NCI-H69 (cell line): Measurements from ENCODE around the gene NEB.
"Not testable (repeated sequence)": the region's sequence is repeated elsewhere in the genome, so short reads cannot be mapped to it uniquely, and the experiment has no call there.

ENCODE experiments used
- DNase-seq: peaks from one replicate; lab custom pipeline; 2025; lab: John Stamatoyannopoulos, UW

NEB gene

GRCh38 chr2:151761193-151761592, 26.9 kb upstream of the NEB start:
- DNase-seq = no peak

GRCh38 chr2:151760139-151760650, 25.9 kb upstream of the NEB start:
- peak; percentile 80 for DNase-seq

- no peak for DNase-seq
Measured at GRCh38 chr2:151758744-151759143, 24.5 kb upstream of the NEB start.

GRCh38 chr2:151757861-151758260, 23.6 kb upstream of the NEB start:
- DNase-seq = peak; percentile 83

GRCh38 chr2:151756820-151757219, 22.5 kb upstream of the NEB start:
- DNase-seq = no peak

GRCh38 chr2:151754253-151754897, 20.1 kb upstream of the NEB start:
- DNase-seq = no peak

- no peak for DNase-seq
Measured at GRCh38 chr2:151753540-151753939, 19.3 kb upstream of the NEB start.

DNA sequence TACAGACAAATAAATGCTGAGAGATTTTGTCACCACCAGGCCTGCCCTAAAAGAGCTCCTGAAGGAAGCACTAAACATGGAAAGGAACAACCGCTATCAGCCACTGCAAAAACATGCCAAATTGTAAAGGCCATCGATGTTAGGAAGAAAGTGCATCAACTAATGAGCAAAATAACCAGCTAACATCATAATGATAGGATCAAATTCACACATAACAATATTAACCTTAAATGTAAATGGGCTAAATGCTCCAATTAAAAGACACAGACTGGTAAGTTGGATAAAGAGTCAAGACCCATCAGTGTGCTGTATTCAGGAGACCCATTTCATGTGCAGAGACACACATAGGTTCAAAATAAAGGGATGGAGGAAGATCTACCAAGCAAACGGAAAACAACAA, 11.0 kb upstream of the NEB start:
- DNase-seq = not testable (repeated sequence)

DNA sequence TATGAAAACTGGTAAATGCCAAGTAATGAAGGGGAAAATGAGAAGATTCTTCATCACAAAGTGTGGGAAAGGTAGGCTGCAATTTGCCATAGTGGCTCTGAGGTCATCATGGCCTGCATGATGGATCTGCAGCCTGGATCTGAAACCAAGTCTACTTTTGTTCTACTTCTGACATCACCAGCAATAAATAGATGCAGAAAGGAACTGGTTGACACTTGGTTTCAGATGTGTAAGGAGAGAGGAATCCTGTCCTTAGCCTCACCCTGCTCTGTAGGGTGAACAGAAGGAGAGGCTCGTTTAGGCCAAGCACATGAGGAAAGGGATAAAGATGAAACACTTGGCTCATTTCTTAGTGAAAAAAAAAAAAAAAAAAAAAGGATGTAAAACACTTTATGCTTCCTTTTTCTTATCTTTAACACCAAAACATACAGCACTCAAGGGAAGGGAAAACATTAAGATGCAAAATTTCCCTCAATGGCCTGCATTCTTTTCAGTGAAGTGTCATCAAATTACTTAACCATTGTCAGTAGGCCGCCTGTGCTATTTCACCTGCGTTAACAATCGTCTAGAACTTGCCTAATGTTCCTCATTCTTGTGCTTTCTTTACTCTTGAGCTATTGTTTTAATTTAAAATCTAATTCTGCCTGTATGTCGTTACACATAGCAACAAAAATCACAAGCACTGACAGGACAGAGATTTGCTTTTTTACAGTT, 3.9 kb downstream of the NEB start:
- no peak for DNase-seq

- no peak for DNase-seq
Measured at GRCh38 chr2:151729837-151730236, 4.4 kb downstream of the NEB start.

DNA sequence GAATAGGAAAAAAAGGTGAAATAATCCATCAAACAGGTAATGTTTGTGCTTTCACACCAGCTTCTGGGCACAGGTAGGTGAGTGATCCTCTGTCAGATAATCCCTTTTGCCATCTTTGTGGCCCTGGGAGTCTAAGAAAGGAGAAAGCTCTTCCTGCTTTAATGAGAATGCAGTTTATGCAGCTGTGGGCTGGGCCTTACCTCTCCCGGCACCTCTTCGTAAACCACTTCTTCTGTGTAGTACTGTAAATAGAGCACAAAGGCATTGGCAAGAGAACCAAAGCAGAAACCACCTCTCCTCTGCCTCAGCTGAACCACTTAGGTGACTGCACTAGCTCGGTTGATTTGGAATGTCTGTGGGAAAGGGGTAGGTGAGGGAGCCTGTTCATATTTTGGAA, 4.9 kb downstream of the NEB start:
- no peak for DNase-seq

- no peak for DNase-seq
Measured at GRCh38 chr2:151728804-151729414, 5.4 kb downstream of the NEB start.

DNA sequence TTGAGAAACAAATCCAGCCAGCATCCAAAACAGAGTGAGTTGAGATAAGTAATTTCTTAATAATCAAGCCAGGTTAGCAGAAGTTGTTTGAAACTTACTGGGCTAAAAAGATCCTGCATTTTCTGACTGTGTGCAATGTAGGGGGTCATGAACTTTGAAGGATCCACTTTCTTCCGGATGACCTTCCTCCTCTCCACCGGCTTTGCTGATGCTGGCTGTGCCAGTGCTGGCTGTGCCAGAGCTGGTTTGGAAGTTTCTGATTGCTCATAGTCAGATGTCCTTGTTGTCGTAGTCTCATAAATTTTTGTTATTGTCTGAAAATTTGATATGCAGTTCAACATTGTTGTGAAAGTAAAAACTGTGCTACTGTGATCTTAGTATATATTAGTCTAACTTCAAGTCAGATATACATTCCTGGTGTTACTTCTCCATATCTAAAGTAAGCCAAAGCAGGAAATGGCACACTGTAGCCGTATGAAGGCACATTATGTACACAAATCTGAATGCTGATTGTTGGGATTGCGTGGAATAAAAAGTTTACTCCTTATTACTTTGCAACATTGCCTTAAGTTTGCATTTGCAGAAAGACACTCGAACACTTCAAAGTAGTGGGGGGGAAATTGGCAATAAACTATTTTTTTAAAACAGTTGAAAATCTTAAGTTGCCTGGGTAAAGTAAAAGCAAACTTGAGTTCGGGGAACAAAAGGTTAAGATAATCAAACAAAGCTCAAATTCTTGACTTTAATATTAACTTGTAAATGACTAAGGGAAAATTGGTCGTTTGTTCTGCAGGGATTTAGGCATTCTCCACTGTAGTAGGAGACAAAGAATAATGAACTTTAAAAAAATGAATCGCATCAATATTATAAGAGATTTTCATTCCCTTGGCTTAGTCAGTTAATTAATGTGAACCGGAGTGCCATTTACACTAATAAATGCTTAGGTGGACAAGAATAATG, 6.4 kb downstream of the NEB start:
- no peak for DNase-seq

DNA sequence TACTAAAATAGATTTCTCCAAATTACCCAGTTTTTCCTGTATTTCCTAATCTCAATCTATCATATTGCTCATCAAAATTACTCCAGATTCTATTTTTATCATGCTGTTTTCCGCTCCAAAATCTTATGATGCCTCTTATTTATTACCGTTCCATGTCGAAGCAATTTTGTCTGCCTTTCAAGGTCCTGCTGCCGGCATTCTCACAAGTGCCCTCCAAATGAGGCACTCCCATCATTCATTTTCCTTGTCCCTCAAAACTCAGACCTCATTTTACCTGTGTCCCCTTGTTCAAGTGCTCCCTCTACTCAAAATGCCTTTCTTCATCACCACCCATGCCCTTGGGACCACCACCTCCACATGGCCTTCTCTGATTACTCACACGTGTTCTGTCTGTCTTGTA, 13.1 kb downstream of the NEB start:
- no peak for DNase-seq

- no peak for DNase-seq
Measured at GRCh38 chr2:151720521-151720920, 13.8 kb downstream of the NEB start.

DNA sequence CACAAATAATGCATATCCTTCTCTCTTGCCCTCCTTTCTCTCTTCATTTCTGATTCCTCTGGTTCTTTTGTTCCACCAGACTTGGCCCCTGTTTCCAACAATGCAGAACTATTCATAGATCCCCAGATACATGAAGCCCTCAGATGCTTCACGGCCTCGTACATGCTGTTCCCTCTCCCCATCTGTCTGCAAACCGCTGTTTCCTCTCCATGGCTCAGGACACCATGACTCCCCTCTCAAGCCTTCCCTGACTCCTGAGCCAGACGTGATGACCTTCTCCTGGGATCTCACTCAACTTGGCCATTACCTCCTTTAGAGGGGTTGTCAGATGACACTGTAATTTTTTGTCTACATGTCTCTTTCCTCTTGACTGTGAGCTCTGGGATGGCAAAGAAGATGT, 15.5 kb downstream of the NEB start:
- DNase-seq = no peak

- DNase-seq = no peak
Measured at GRCh38 chr2:151718247-151718646, 16.0 kb downstream of the NEB start.

- no peak for DNase-seq
Measured at GRCh38 chr2:151716721-151717120, 17.6 kb downstream of the NEB start.

GRCh38 chr2:151713291-151713903, 20.9 kb downstream of the NEB start:
- DNase-seq = no peak

DNA sequence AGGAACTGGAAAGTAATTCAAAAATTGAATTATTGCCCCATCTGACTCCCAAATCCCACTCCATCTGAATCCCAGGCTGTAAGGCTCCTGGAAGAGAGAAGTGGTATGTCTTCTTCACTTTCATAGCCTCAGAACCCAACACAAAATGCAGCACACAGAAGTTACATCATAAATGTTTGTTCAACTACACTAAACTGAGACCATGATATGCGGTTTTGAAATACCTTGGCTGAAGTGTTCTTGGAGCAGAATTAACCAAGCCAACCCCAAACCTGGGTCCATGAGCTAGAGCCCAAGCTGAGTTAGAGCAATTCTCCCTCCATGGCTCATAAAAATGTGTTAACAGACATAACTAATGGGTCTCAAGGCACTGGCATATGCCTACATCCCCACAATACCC, 23.3 kb downstream of the NEB start:
- no peak for DNase-seq

GRCh38 chr2:151708788-151709187, 25.5 kb downstream of the NEB start:
- DNase-seq = no peak

DNA sequence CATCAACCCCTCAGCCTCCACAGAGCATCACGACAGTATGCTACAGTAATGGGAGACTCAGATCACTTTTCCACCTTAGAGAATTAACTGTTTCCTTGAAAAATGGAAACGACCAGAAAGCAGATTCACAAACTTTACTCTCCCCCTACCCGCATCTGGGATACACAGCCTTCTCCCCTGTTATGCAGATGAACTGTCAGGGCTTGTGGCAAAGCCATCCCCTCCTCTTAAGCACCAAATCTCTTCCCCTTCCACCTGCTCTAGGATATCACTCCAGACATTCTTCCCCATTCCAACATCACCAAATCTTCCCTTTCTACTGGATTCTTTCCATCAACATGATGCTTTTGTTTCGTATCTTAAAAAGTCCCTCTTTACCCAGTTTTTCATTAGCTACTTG, 26.4 kb downstream of the NEB start:
- no peak for DNase-seq
